Epithelial cell of esophagus (primary cell): ENCODE measurements around the gene PROS1.
"Not testable (repeated sequence)": the region's sequence is repeated elsewhere in the genome, so short reads cannot be mapped to it uniquely, and the experiment has no call there.

Source experiments
- DNase-seq: peaks from one replicate; pipeline ENCODE4 v3.0.0; 2010; ENCODE audit warnings: low read depth
- H3K4me3 ChIP-seq: 2 replicates; pipeline ENCODE4 v1.5.1; 2011; ENCODE audit warnings: mild to moderate bottlenecking, low read length, control low read depth
- CTCF ChIP-seq: IDR thresholded peaks from 2 replicates; pipeline ENCODE4 v1.5.1; 2011; ENCODE audit warnings: low read depth, mild to moderate bottlenecking, low read length, control low read depth, inconsistent platforms; ENCODE audit not compliant: insufficient read depth; ENCODE audit errors: missing control alignments

PROS1 gene

GRCh38 chr3:93934366-93935046 lies 39.2 kb downstream of the PROS1 start:
- DNase-seq = no peak
- no peak for TF ChIP-seq CTCF
- H3K4me3 ChIP-seq = no peak overlapping the region

GRCh38 chr3:93931597-93932229 lies 42.0 kb downstream of the PROS1 start:
- no peak for DNase-seq
- TF ChIP-seq CTCF = no peak
- H3K4me3 ChIP-seq = no peak overlapping the region

- DNase-seq = no peak
Observed at GRCh38 chr3:93930041-93930440, 43.7 kb downstream of the PROS1 start.

GRCh38 chr3:93926789-93927188 lies 46.9 kb downstream of the PROS1 start:
- H3K4me3 ChIP-seq = no peak overlapping the region
- no peak for TF ChIP-seq CTCF
- no peak for DNase-seq

More at GRCh38 chr3:93930041-93930440, 43.7 kb downstream of the PROS1 start:
- no peak overlapping the region for H3K4me3 ChIP-seq
- no peak for TF ChIP-seq CTCF

- no peak for TF ChIP-seq CTCF
- DNase-seq = no peak
- H3K4me3 ChIP-seq = no peak overlapping the region
Observed at GRCh38 chr3:93924491-93924890, 49.2 kb downstream of the PROS1 start.

GRCh38 chr3:93923006-93923405 lies 50.7 kb downstream of the PROS1 start:
- H3K4me3 ChIP-seq = no peak overlapping the region
- TF ChIP-seq CTCF = no peak
- no peak for DNase-seq

- DNase-seq, H3K4me3 ChIP-seq: not testable (repeated sequence)
Observed at GRCh38 chr3:93917546-93918029, 56.1 kb downstream of the PROS1 start.

GRCh38 chr3:93913623-93914022 lies 60.1 kb downstream of the PROS1 start:
- not testable (repeated sequence) for DNase-seq, H3K4me3 ChIP-seq
